IPS DF 6.9 (cell line): Measurements from ENCODE around the gene GNAQ.

ENCODE experiments used
- DNase-seq: peaks from one replicate; pipeline ENCODE4 v3.0.0-alpha.2; 2013; ENCODE audit warnings: low read depth, low spot score
- H3K27ac ChIP-seq: one replicate; pipeline ENCODE4 v1.5.1; 2013; ENCODE audit warnings: low read length, control low read depth
- H3K27me3 ChIP-seq: 2 replicates; pipeline ENCODE4 v1.6.1; 2013; ENCODE audit warnings: mild to moderate bottlenecking, low read length; ENCODE audit not compliant: control insufficient read depth, insufficient read depth
- H3K36me3 ChIP-seq: 2 replicates; pipeline ENCODE4 v1.6.1; 2013; ENCODE audit warnings: low read length; ENCODE audit not compliant: control insufficient read depth, insufficient read depth
- H3K4me1 ChIP-seq: 2 replicates; pipeline ENCODE4 v1.6.1; 2013; ENCODE audit warnings: low read length; ENCODE audit not compliant: control insufficient read depth, insufficient read depth
- H3K4me3 ChIP-seq: 2 replicates; pipeline ENCODE4 v1.5.1; 2013; ENCODE audit warnings: mild to moderate bottlenecking, low read length
- H3K9me3 ChIP-seq: 2 replicates; pipeline ENCODE4 v1.6.1; 2013; ENCODE audit warnings: low read length, inconsistent platforms; ENCODE audit not compliant: control insufficient read depth, insufficient read depth
- WGBS: extraction: QIAGEN DNeasy Blood & Tissue Kit; methylation state at CpG from one replicate; pipeline ENCODE4 v1.1.7; 2013; ENCODE audit warnings: mixed read lengths, missing lambda C conversion rate; ENCODE audit not compliant: insufficient read length, insufficient coverage; 5-methylcytosine and 5-hydroxymethylcytosine counted together

Gene GNAQ

GRCh38 chr9:77911928-77912327, 119.7 kb downstream of the GNAQ start:
- no peaks in the 10 kb centered on the region for H3K27me3 ChIP-seq
- no peak overlapping the region for H3K27ac ChIP-seq
- H3K9me3 ChIP-seq = no peaks in the 10 kb centered on the region
- H3K36me3 ChIP-seq = no peaks in the 10 kb centered on the region
- H3K4me1 ChIP-seq = no peaks in the 10 kb centered on the region
- WGBS = no CpG with 5 or more reads among the region's 2 CpGs
- H3K4me3 ChIP-seq = no peak overlapping the region
- DNase-seq = no peak

GRCh38 chr9:77910194-77910621, 121.4 kb downstream of the GNAQ start:
- Histone ChIP-seq H3K27ac (no peak overlapping the region), H3K4me1 (no peaks in the 10 kb centered on the region), H3K9me3 (no peaks in the 10 kb centered on the region), H3K36me3 (no peaks in the 10 kb centered on the region), H3K4me3 (no peak overlapping the region), H3K27me3 (no peaks in the 10 kb centered on the region)
- no peak for DNase-seq
- no CpG with 5 or more reads among the region's 5 CpGs for WGBS

GRCh38 chr9:77909306-77909705, 122.3 kb downstream of the GNAQ start:
- Histone ChIP-seq H3K4me3 (no peak overlapping the region), H3K36me3 (no peaks in the 10 kb centered on the region), H3K9me3 (no peaks in the 10 kb centered on the region), H3K27ac (no peak overlapping the region), H3K27me3 (no peaks in the 10 kb centered on the region), H3K4me1 (no peaks in the 10 kb centered on the region)
- no peak for DNase-seq
- no CpG with 5 or more reads among the region's 5 CpGs for WGBS

- no peaks in the 10 kb centered on the region for H3K27me3 ChIP-seq
- no peak overlapping the region for H3K4me3 ChIP-seq
- no peak overlapping the region for H3K27ac ChIP-seq
- WGBS = no CpG with 5 or more reads among the region's 2 CpGs
- no peaks in the 10 kb centered on the region for H3K36me3 ChIP-seq
- no peaks in the 10 kb centered on the region for H3K9me3 ChIP-seq
- DNase-seq = no peak
- no peaks in the 10 kb centered on the region for H3K4me1 ChIP-seq
Measured at GRCh38 chr9:77908293-77908692, 123.3 kb downstream of the GNAQ start.

GRCh38 chr9:77907585-77907984, 124.0 kb downstream of the GNAQ start:
- Histone ChIP-seq H3K36me3 (no peaks in the 10 kb centered on the region), H3K4me1 (no peaks in the 10 kb centered on the region)
- 100% methylated on average over 1 of the region's 4 CpGs for WGBS

GRCh38 chr9:77906991-77907390, 124.6 kb downstream of the GNAQ start:
- Histone ChIP-seq H3K27ac (no peak overlapping the region), H3K4me1 (no peaks in the 10 kb centered on the region), H3K9me3 (no peaks in the 10 kb centered on the region), H3K27me3 (no peaks in the 10 kb centered on the region), H3K36me3 (no peaks in the 10 kb centered on the region), H3K4me3 (no peak overlapping the region)
- DNase-seq = no peak
- no CpG with 5 or more reads among the region's 1 CpG for WGBS

More at GRCh38 chr9:77907585-77907984, 124.0 kb downstream of the GNAQ start:
- no peaks in the 10 kb centered on the region for H3K9me3 ChIP-seq
- DNase-seq = no peak
- no peaks in the 10 kb centered on the region for H3K27me3 ChIP-seq
- H3K4me3 ChIP-seq = no peak overlapping the region
- H3K27ac ChIP-seq = no peak overlapping the region

GRCh38 chr9:77903666-77904285, 127.8 kb downstream of the GNAQ start:
- Histone ChIP-seq H3K4me3 (no peak overlapping the region), H3K36me3 (no peaks in the 10 kb centered on the region), H3K9me3 (no peaks in the 10 kb centered on the region), H3K27me3 (no peaks in the 10 kb centered on the region), H3K4me1 (0 out of 2 replicates have a peak, but pooled peaks cover 1% of the 10 kb centered on the region), H3K27ac (no peak overlapping the region)
- DNase-seq = no peak
- WGBS = no CpG with 5 or more reads among the region's 1 CpG

- H3K4me1 ChIP-seq = 0 out of 2 replicates have a peak, but pooled peaks cover 1% of the 10 kb centered on the region
- no peaks in the 10 kb centered on the region for H3K9me3 ChIP-seq
- H3K27me3 ChIP-seq = no peaks in the 10 kb centered on the region
- no CpG with 5 or more reads among the region's 2 CpGs for WGBS
- no peak overlapping the region for H3K4me3 ChIP-seq
- no peak overlapping the region for H3K27ac ChIP-seq
- H3K36me3 ChIP-seq = no peaks in the 10 kb centered on the region
- no peak for DNase-seq
Measured at GRCh38 chr9:77901771-77902170, 129.8 kb downstream of the GNAQ start.

- no peak overlapping the region for H3K27ac ChIP-seq
- H3K4me1 ChIP-seq = 0 out of 2 replicates have a peak, but pooled peaks cover 1% of the 10 kb centered on the region
- no peak overlapping the region for H3K4me3 ChIP-seq
- no CpG with 5 or more reads among the region's 3 CpGs for WGBS
- no peaks in the 10 kb centered on the region for H3K27me3 ChIP-seq
- H3K36me3 ChIP-seq = no peaks in the 10 kb centered on the region
- DNase-seq = no peak
- H3K9me3 ChIP-seq = no peaks in the 10 kb centered on the region
Measured at GRCh38 chr9:77901018-77901417, 130.6 kb downstream of the GNAQ start.

- 0 out of 2 replicates have a peak, but pooled peaks cover 1% of the 10 kb centered on the region for H3K4me1 ChIP-seq
- H3K27ac ChIP-seq = no peak overlapping the region
- DNase-seq = no peak
- no peaks in the 10 kb centered on the region for H3K27me3 ChIP-seq
- no peaks in the 10 kb centered on the region for H3K9me3 ChIP-seq
- no peak overlapping the region for H3K4me3 ChIP-seq
- H3K36me3 ChIP-seq = no peaks in the 10 kb centered on the region
- no CpG with 5 or more reads among the region's 6 CpGs for WGBS
Measured at GRCh38 chr9:77899679-77900354, 131.8 kb downstream of the GNAQ start.
